ENCODE measurements around the gene STK33.

DNA sequence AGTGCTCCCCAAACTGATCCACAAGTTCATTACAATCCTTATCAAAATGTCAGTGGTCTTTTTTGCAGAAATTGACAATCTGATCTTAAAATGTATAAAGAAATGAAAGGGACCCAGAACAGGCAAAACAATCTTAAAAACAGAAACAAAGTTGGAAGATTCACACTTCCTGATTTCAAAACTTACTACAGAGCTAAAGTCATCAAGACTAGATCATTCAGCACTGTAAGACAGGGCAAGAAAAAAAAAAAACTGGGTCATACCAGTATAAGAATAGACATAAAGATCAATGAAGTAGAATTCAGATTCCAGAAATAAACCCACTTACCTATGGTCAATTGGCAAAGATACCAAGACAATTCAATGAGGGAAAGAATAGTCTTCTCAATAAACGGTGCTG lies 4.5 kb upstream of the STK33 start:
- TF ChIP-seq, protein P1, sequence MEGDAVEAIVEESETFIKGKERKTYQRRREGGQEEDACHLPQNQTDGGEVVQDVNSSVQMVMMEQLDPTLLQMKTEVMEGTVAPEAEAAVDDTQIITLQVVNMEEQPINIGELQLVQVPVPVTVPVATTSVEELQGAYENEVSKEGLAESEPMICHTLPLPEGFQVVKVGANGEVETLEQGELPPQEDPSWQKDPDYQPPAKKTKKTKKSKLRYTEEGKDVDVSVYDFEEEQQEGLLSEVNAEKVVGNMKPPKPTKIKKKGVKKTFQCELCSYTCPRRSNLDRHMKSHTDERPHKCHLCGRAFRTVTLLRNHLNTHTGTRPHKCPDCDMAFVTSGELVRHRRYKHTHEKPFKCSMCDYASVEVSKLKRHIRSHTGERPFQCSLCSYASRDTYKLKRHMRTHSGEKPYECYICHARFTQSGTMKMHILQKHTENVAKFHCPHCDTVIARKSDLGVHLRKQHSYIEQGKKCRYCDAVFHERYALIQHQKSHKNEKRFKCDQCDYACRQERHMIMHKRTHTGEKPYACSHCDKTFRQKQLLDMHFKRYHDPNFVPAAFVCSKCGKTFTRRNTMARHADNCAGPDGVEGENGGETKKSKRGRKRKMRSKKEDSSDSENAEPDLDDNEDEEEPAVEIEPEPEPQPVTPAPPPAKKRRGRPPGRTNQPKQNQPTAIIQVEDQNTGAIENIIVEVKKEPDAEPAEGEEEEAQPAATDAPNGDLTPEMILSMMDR (IDR thresholded peaks at IDR 0.05; ENCODE audit: borderline replicate concordance, extremely low read depth, low read length, poor library complexity, severe bottlenecking) = no peak
- no peak for TF ChIP-seq EZH2 (IDR thresholded peaks at IDR 0.05; ENCODE audit: borderline replicate concordance, low read depth, low read length, severe bottlenecking)
